WTC11 (cell line): ENCODE results near the gene LAMP2. TPM values are rescaled to one million over a fixed set of nuclear protein-coding genes. Genes with fewer than 3 reads are reported as not detected.

Experiments
- ATAC-seq: fragments of 200-7000 bp; cut with Tn5 transposase; 2 replicates; pipeline ENCODE4 v1.10.0; 2021; ENCODE audit warnings: mild to moderate bottlenecking, moderate library complexity
- CTCF ChIA-PET: fragments of 300-600 bp; sonication (Branson Sonifier 250); formaldehyde crosslinking; loops from one replicate; lab custom pipeline; 2021; ENCODE audit warnings: antibody characterized with exemption; lab: Charles Lee
- POLR2A ChIA-PET: fragments of 350-600 bp; sonication (Branson Sonifier 250); formaldehyde crosslinking; loops from one replicate; lab custom pipeline; 2021; ENCODE audit warnings: antibody characterized with exemption; lab: Charles Lee
- DNase-seq: peaks from one replicate; pipeline ENCODE4 v3.0.0; 2021; ENCODE audit warnings: low spot score
- H3K27ac Mint-ChIP-seq: 2 replicates; pipeline ENCODE4 v1.8.0; 2021; ENCODE audit warnings: mixed read lengths
- H3K27me3 Mint-ChIP-seq: 2 replicates; pipeline ENCODE4 v1.8.0; 2021; ENCODE audit warnings: low read depth, mild to moderate bottlenecking, moderate library complexity, mixed read lengths
- H3K36me3 Mint-ChIP-seq: 2 replicates; pipeline ENCODE4 v1.8.0; 2021; ENCODE audit warnings: mixed read lengths
- H3K4me1 Mint-ChIP-seq: 2 replicates; pipeline ENCODE4 v1.8.0; 2022; ENCODE audit warnings: mixed read lengths
- H3K4me3 Mint-ChIP-seq: 2 replicates; pipeline ENCODE4 v1.8.0; 2021; ENCODE audit warnings: mild to moderate bottlenecking, moderate library complexity, mixed read lengths
- H3K9me3 Mint-ChIP-seq: 2 replicates; pipeline ENCODE4 v1.8.0; 2021; ENCODE audit warnings: mixed read lengths
- EMX1 ChIP-seq: fragments of 250-450 bp; sonication (Bioruptor Pico); IDR thresholded peaks from 2 replicates; pipeline ENCODE4 v1.8.0; 2021; ENCODE audit warnings: mild to moderate bottlenecking
- ERG ChIP-seq: fragments of 250-450 bp; sonication (Bioruptor Pico); IDR thresholded peaks from 2 replicates; pipeline ENCODE4 v1.8.0; 2021; ENCODE audit warnings: mild to moderate bottlenecking
- ETV6 ChIP-seq: sonication (generic); formaldehyde crosslinking; IDR thresholded peaks from 2 replicates; pipeline ENCODE4 v1.8.1; 2022; ENCODE audit warnings: mild to moderate bottlenecking, missing genetic modification reagents
- PREB ChIP-seq: sonication (generic); formaldehyde crosslinking; IDR thresholded peaks from 2 replicates; pipeline ENCODE4 v1.8.1; 2022; ENCODE audit warnings: mild to moderate bottlenecking, missing genetic modification reagents, moderate library complexity, borderline replicate concordance
- USF2 ChIP-seq: sonication (generic); formaldehyde crosslinking; IDR thresholded peaks from 2 replicates; pipeline ENCODE4 v1.8.1; 2023; ENCODE audit warnings: mild to moderate bottlenecking, missing genetic modification reagents, moderate library complexity
- ZBTB21 ChIP-seq: sonication (generic); formaldehyde crosslinking; IDR thresholded peaks from 2 replicates; pipeline ENCODE4 v1.8.1; 2023; ENCODE audit warnings: mild to moderate bottlenecking, missing genetic modification reagents, borderline replicate concordance
- ZBTB43 ChIP-seq: sonication (generic); formaldehyde crosslinking; IDR thresholded peaks from 2 replicates; pipeline ENCODE4 v1.8.1; 2023; ENCODE audit warnings: mild to moderate bottlenecking, missing genetic modification reagents
- ZNF232 ChIP-seq: sonication (generic); formaldehyde crosslinking; IDR thresholded peaks from 2 replicates; pipeline ENCODE4 v1.8.0; 2022; ENCODE audit warnings: mild to moderate bottlenecking, missing genetic modification reagents
- ZNF396 ChIP-seq: fragments of 250-450 bp; sonication (Bioruptor Pico); IDR thresholded peaks from 2 replicates; pipeline ENCODE4 v1.8.0; 2021; ENCODE audit warnings: mild to moderate bottlenecking, moderate library complexity, borderline replicate concordance
- total RNA-seq: library from RNA; stranded (reverse); gene quantifications from 3 replicates; pipeline ENCODE4 v1.2.3, GENCODE V29; 2021
- TF ChIP-seq, protein P1 (sequence below): sonication (generic); formaldehyde crosslinking; IDR thresholded peaks from 2 replicates; pipeline ENCODE4 v1.8.0; 2023; ENCODE audit warnings: missing genetic modification reagents, mild to moderate bottlenecking, borderline replicate concordance
- TF ChIP-seq, protein P2 (sequence below): fragments of 250-450 bp; sonication (Bioruptor Pico); IDR thresholded peaks from 2 replicates; pipeline ENCODE4 v1.9.0; 2021; ENCODE audit warnings: mild to moderate bottlenecking
- TF ChIP-seq, protein P3 (sequence below): fragments of 250-450 bp; sonication (Bioruptor Pico); conservative IDR thresholded peaks from 2 replicates; pipeline ENCODE4 v1.9.0; 2021; ENCODE audit warnings: mild to moderate bottlenecking
- TF ChIP-seq, protein P4 (sequence below): sonication (generic); formaldehyde crosslinking; IDR thresholded peaks from 2 replicates; pipeline ENCODE4 v1.8.1; 2022; ENCODE audit warnings: low read depth, missing genetic modification reagents, borderline replicate concordance

The LAMP2 gene
- total RNA-seq, 1 experiment from 2014 or later: 28.8 TPM

- TF ChIP-seq, protein P1, sequence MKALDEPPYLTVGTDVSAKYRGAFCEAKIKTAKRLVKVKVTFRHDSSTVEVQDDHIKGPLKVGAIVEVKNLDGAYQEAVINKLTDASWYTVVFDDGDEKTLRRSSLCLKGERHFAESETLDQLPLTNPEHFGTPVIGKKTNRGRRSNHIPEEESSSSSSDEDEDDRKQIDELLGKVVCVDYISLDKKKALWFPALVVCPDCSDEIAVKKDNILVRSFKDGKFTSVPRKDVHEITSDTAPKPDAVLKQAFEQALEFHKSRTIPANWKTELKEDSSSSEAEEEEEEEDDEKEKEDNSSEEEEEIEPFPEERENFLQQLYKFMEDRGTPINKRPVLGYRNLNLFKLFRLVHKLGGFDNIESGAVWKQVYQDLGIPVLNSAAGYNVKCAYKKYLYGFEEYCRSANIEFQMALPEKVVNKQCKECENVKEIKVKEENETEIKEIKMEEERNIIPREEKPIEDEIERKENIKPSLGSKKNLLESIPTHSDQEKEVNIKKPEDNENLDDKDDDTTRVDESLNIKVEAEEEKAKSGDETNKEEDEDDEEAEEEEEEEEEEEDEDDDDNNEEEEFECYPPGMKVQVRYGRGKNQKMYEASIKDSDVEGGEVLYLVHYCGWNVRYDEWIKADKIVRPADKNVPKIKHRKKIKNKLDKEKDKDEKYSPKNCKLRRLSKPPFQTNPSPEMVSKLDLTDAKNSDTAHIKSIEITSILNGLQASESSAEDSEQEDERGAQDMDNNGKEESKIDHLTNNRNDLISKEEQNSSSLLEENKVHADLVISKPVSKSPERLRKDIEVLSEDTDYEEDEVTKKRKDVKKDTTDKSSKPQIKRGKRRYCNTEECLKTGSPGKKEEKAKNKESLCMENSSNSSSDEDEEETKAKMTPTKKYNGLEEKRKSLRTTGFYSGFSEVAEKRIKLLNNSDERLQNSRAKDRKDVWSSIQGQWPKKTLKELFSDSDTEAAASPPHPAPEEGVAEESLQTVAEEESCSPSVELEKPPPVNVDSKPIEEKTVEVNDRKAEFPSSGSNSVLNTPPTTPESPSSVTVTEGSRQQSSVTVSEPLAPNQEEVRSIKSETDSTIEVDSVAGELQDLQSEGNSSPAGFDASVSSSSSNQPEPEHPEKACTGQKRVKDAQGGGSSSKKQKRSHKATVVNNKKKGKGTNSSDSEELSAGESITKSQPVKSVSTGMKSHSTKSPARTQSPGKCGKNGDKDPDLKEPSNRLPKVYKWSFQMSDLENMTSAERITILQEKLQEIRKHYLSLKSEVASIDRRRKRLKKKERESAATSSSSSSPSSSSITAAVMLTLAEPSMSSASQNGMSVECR (CRISPR knock-in tag): no peak
- TF ChIP-seq, protein P2, sequence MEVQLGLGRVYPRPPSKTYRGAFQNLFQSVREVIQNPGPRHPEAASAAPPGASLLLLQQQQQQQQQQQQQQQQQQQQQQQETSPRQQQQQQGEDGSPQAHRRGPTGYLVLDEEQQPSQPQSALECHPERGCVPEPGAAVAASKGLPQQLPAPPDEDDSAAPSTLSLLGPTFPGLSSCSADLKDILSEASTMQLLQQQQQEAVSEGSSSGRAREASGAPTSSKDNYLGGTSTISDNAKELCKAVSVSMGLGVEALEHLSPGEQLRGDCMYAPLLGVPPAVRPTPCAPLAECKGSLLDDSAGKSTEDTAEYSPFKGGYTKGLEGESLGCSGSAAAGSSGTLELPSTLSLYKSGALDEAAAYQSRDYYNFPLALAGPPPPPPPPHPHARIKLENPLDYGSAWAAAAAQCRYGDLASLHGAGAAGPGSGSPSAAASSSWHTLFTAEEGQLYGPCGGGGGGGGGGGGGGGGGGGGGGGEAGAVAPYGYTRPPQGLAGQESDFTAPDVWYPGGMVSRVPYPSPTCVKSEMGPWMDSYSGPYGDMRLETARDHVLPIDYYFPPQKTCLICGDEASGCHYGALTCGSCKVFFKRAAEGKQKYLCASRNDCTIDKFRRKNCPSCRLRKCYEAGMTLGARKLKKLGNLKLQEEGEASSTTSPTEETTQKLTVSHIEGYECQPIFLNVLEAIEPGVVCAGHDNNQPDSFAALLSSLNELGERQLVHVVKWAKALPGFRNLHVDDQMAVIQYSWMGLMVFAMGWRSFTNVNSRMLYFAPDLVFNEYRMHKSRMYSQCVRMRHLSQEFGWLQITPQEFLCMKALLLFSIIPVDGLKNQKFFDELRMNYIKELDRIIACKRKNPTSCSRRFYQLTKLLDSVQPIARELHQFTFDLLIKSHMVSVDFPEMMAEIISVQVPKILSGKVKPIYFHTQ (CRISPR knock-in tag): no peak
Measured at GRCh38 chrX:120453985-120454384, 15.1 kb downstream of the LAMP2 start (continued).

GRCh38 chrX:120452131-120452530 lies 17.0 kb downstream of the LAMP2 start:
- ChIA-PET POLR2A (interaction anchor here (0.7 to 0.9 kb wide), 2 partner anchors 16 to 109 kb away, joined by 3 to 4 read pairs; partner anchors contain the start of gene CUL4B), CTCF (interaction anchor here (0.6 to 2.6 kb wide), 34 partner anchors 10 to 298 kb away, joined by 3 to 38 read pairs (median 5); partner anchors contain the start of genes ATP1B4, TMEM255A and ZBTB33)
- H3K36me3 Mint-ChIP-seq: peaks cover 10% of the 10 kb centered on the region
- peaks cover 5% of the 10 kb centered on the region for H3K4me1 Mint-ChIP-seq
- no peaks in the 10 kb centered on the region for H3K27me3 Mint-ChIP-seq
- no peaks in the 10 kb centered on the region for H3K9me3 Mint-ChIP-seq
- no peak overlapping the region for H3K4me3 Mint-ChIP-seq
- DNase-seq (peak; percentile 13), ATAC-seq (peak; percentile 80)
- H3K27ac Mint-ChIP-seq: peak overlapping the region; percentile 82
- no peak for TF ChIP-seq ZNF232 (CRISPR knock-in tag)
- TF ChIP-seq, protein P3, sequence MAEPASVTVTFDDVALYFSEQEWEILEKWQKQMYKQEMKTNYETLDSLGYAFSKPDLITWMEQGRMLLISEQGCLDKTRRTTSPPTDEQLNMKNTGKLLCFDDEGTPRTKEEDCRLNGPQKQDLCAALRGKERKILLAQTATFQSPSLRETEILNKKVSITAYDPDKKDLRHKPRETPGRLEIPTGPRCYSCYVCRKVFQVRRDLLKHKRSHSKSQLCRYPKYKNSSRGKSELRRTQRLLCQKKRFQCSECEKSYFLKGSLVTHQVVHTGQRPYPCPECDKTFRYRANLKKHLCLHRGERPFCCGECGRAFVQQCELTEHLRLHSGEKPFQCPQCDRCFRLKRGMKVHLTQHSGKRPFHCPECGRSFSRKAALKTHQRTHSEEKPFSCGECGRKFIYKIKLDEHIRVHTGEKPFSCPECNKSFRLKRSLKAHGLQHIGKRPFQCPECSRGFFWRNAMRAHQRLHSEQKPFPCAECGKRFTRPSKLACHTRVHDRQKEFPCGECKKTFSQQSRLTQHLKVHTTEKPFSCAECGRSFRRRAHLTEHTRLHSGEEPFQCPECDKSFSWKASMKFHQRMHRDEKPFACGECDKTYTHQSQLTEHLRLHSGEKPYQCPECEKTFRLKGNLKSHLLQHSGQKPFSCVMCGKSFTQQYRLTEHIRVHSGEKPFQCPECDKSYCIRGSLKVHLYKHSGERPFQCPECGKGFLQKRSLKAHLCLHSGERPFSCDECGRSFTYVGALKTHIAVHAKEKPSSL (CRISPR knock-in tag): no peak
- no peak for TF ChIP-seq ZBTB21 (CRISPR knock-in tag)
- no peak for TF ChIP-seq EMX1

DNA sequence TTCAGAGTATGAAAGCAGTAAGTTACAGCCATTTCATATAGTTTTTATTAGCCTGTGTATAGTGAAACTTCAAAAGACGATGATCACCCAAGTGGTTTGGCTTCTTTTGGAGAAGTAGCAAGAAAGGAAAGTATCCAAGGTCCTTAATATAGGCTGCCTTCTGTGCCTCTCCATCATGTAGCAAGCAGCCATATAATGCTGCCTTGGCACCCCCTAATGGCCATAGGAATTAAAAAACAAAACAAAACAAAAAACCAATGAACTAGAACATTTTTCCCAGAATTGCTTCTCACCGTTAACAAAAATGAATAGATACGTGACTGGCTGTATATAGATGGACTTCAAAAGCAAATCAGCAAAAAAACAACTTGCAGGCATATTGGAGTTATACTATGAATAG lies 18.9 kb downstream of the LAMP2 start:
- CTCF ChIA-PET: interaction anchor here (1.0 to 1.6 kb wide), 2 partner anchors 131 to 141 kb away, joined by 3 to 6 read pairs; no protein-coding TSS in a partner anchor
- TF ChIP-seq ERG (no peak), PREB (no peak), ETV6 (CRISPR knock-in tag) (no peak), ZNF396 (CRISPR knock-in tag) (no peak), ZBTB43 (CRISPR knock-in tag) (no peak), USF2 (CRISPR knock-in tag) (no peak)
- TF ChIP-seq, protein P4, sequence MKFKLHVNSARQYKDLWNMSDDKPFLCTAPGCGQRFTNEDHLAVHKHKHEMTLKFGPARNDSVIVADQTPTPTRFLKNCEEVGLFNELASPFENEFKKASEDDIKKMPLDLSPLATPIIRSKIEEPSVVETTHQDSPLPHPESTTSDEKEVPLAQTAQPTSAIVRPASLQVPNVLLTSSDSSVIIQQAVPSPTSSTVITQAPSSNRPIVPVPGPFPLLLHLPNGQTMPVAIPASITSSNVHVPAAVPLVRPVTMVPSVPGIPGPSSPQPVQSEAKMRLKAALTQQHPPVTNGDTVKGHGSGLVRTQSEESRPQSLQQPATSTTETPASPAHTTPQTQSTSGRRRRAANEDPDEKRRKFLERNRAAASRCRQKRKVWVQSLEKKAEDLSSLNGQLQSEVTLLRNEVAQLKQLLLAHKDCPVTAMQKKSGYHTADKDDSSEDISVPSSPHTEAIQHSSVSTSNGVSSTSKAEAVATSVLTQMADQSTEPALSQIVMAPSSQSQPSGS (CRISPR knock-in tag): no peak

More for the DNA sequence above, 18.9 kb downstream of the LAMP2 start:
- Mint-ChIP-seq H3K4me3 (no peak overlapping the region), H3K9me3 (no peaks in the 10 kb centered on the region), H3K36me3 (peaks cover 15% of the 10 kb centered on the region), H3K27me3 (no peaks in the 10 kb centered on the region), H3K27ac (no peak overlapping the region), H3K4me1 (peaks cover 5% of the 10 kb centered on the region)
- DNase-seq (no peak), ATAC-seq (no peak)
- POLR2A ChIA-PET: no interaction called here
